IMR-90 (cell line): ENCODE data around the gene GNA14. TPM values are rescaled to one million over a fixed set of nuclear protein-coding genes. Genes with fewer than 3 reads are reported as not detected.

Source experiments
- ATAC-seq: fragments of 200-7000 bp; cut with Tn5 transposase; 2 replicates; pipeline ENCODE4 v1.9.1; 2020; ENCODE audit warnings: low read depth, mild to moderate bottlenecking, moderate library complexity
- BruUV-seq: library from RNA; stranded (reverse); fragments of 400-500 nt; replicated peaks from 2 replicates; lab custom pipeline; 2021; lab: Mats Ljungman, UMichigan
- CTCF ChIA-PET: fragments of 300-600 bp; formaldehyde crosslinking; extraction: SDS; loops from one replicate; lab custom pipeline; 2021; ENCODE audit warnings: antibody characterized with exemption; lab: Yijun Ruan, JAX
- POLR2A ChIA-PET: fragments of 300-600 bp; sonication (Branson Sonifier 250); formaldehyde crosslinking; loops from one replicate; lab custom pipeline; 2022; ENCODE audit warnings: antibody characterized with exemption; ENCODE audit not compliant: unreplicated experiment; lab: Charles Lee
- DNase-seq: peaks from one replicate; pipeline ENCODE4 v3.0.0; 2013
- H2AFZ ChIP-seq: replicated peaks from 2 replicates; pipeline ENCODE3; 2013; ENCODE audit warnings: low read length, mild to moderate bottlenecking; ENCODE audit not compliant: poor library complexity
- H2AK5ac ChIP-seq: 2 replicates; pipeline ENCODE4 v1.6.1; 2013; ENCODE audit warnings: low read depth, low read length, inconsistent platforms
- H2AK9ac ChIP-seq: replicated peaks from 2 replicates; pipeline ENCODE3; 2013; ENCODE audit warnings: mild to moderate bottlenecking, low read depth, low read length, moderate library complexity; ENCODE audit not compliant: poor library complexity
- H2BK120ac ChIP-seq: 2 replicates; pipeline ENCODE4 v1.6.1; 2013; ENCODE audit warnings: low read depth, low read length, inconsistent platforms
- H2BK15ac ChIP-seq: 3 replicates; pipeline ENCODE4 v1.6.1; 2013; ENCODE audit warnings: low read depth, low read length, inconsistent platforms
- H2BK20ac ChIP-seq: 2 replicates; pipeline ENCODE4 v1.6.1; 2013; ENCODE audit warnings: low read depth, mild to moderate bottlenecking, inconsistent platforms, low read length, moderate library complexity
- H2BK5ac ChIP-seq: 2 replicates; pipeline ENCODE4 v1.6.1; 2013; ENCODE audit warnings: mild to moderate bottlenecking, low read depth, low read length, inconsistent platforms; ENCODE audit not compliant: poor library complexity, severe bottlenecking
- H3K14ac ChIP-seq: replicated peaks from 2 replicates; pipeline ENCODE4 v1.6.1; 2013; ENCODE audit warnings: low read depth, low read length, inconsistent platforms
- H3K18ac ChIP-seq: 2 replicates; pipeline ENCODE4 v1.6.1; 2013; ENCODE audit warnings: low read depth, low read length, control low read depth
- H3K23ac ChIP-seq: 2 replicates; pipeline ENCODE4 v1.6.1; 2013; ENCODE audit warnings: low read depth, low read length, inconsistent platforms
- H3K27ac ChIP-seq: 2 replicates; pipeline ENCODE4 v1.5.1; 2013; ENCODE audit warnings: mild to moderate bottlenecking, control low read depth, low read length; ENCODE audit not compliant: insufficient read depth
- H3K27me3 ChIP-seq: 2 replicates; pipeline ENCODE4 v1.6.1; 2013; ENCODE audit warnings: low read length; ENCODE audit not compliant: control insufficient read depth, insufficient read depth
- H3K36me3 ChIP-seq: 2 replicates; pipeline ENCODE4 v1.6.1; 2013; ENCODE audit warnings: low read length, mixed read lengths; ENCODE audit not compliant: control insufficient read depth, insufficient read depth
- H3K4ac ChIP-seq: 2 replicates; pipeline ENCODE4 v1.6.1; 2013; ENCODE audit warnings: low read depth, low read length, inconsistent platforms
- H3K4me1 ChIP-seq: 2 replicates; pipeline ENCODE4 v1.6.1; 2013; ENCODE audit warnings: low read length, mixed read lengths; ENCODE audit not compliant: control insufficient read depth, insufficient read depth
- H3K4me2 ChIP-seq: 2 replicates; pipeline ENCODE4 v1.6.1; 2013; ENCODE audit warnings: low read depth, mild to moderate bottlenecking, control low read depth, low read length, moderate library complexity
- H3K4me3 ChIP-seq: 2 replicates; pipeline ENCODE4 v1.5.1; 2013; ENCODE audit warnings: low read depth, mild to moderate bottlenecking, control low read depth, low read length, moderate library complexity; ENCODE audit not compliant: insufficient read depth
- H3K56ac ChIP-seq: 2 replicates; pipeline ENCODE4 v1.6.1; 2013; ENCODE audit warnings: low read length, inconsistent platforms; ENCODE audit not compliant: insufficient read depth; ENCODE audit errors: extremely low read depth
- H3K79me1 ChIP-seq, 2 experiments: 2 replicates each; pipeline ENCODE4 v1.6.1; 2013; ENCODE audit warnings: low read length in 2 of 2, inconsistent platforms in 1 of 2, low read depth in 1 of 2
- H3K9ac ChIP-seq: 2 replicates; pipeline ENCODE4 v1.6.1; 2013; ENCODE audit warnings: low read depth, low read length, control low read depth
- H3K9me1 ChIP-seq: 2 replicates; pipeline ENCODE4 v1.6.1; 2013; ENCODE audit warnings: low read length, inconsistent platforms; ENCODE audit not compliant: insufficient read depth
- H3K9me3 ChIP-seq: 2 replicates; pipeline ENCODE4 v1.6.1; 2013; ENCODE audit warnings: low read length; ENCODE audit not compliant: control insufficient read depth, insufficient read depth
- H4K20me1 ChIP-seq: 2 replicates; pipeline ENCODE4 v1.6.1; 2013; ENCODE audit warnings: low read length, inconsistent platforms; ENCODE audit not compliant: insufficient read depth
- H4K5ac ChIP-seq: 2 replicates; pipeline ENCODE4 v1.6.1; 2013; ENCODE audit warnings: mild to moderate bottlenecking, low read depth, low read length, control low read depth
- H4K8ac ChIP-seq, 2 experiments: 2 replicates each; pipeline ENCODE4 v1.6.1; 2013; ENCODE audit warnings: low read depth in 2 of 2, low read length in 2 of 2, control low read depth in 1 of 2, inconsistent platforms in 1 of 2
- H4K91ac ChIP-seq: 2 replicates; pipeline ENCODE4 v1.6.1; 2013; ENCODE audit warnings: low read depth, low read length, inconsistent platforms; ENCODE audit not compliant: insufficient read depth
- CEBPB ChIP-seq: IDR thresholded peaks from 2 replicates; pipeline ENCODE4 v1.6.1; 2012; ENCODE audit warnings: low read depth, low read length, improper control_type of control experiment
- CHD1 ChIP-seq: IDR thresholded peaks from 2 replicates; pipeline ENCODE4 v1.6.1; 2012; ENCODE audit warnings: low read depth, low read length, improper control_type of control experiment
- CTCF ChIP-seq: conservative IDR thresholded peaks from 2 replicates; pipeline ENCODE4 v1.5.1; 2012; ENCODE audit warnings: mild to moderate bottlenecking, low read depth, low read length, improper control_type of control experiment
- ELK1 ChIP-seq: fragments of 150-350 bp; IDR thresholded peaks from 2 replicates; pipeline ENCODE4 v1.6.1; 2016; ENCODE audit warnings: low read depth, mild to moderate bottlenecking, low read length, moderate library complexity, borderline replicate concordance
- MAFK ChIP-seq: IDR thresholded peaks from 2 replicates; pipeline ENCODE4 v1.6.1; 2012; ENCODE audit warnings: low read depth, low read length, improper control_type of control experiment
- MAZ ChIP-seq: IDR thresholded peaks from 2 replicates; pipeline ENCODE4 v1.6.1; 2012; ENCODE audit warnings: low read depth, mild to moderate bottlenecking, low read length, improper control_type of control experiment, moderate library complexity, borderline replicate concordance
- MXI1 ChIP-seq: IDR thresholded peaks from 2 replicates; pipeline ENCODE4 v1.6.1; 2012; ENCODE audit warnings: low read depth, mild to moderate bottlenecking, low read length, moderate library complexity, borderline replicate concordance
- NFE2L2 ChIP-seq: fragments of 150-350 bp; IDR thresholded peaks from 2 replicates; pipeline ENCODE4 v1.6.1; 2016; ENCODE audit warnings: low read depth, mild to moderate bottlenecking, low read length
- POLR2A ChIP-seq: IDR thresholded peaks from 2 replicates; pipeline ENCODE4 v1.6.1; 2012; ENCODE audit warnings: mild to moderate bottlenecking, low read depth, low read length
- RCOR1 ChIP-seq: IDR thresholded peaks from 2 replicates; pipeline ENCODE4 v1.6.1; 2012; ENCODE audit warnings: mild to moderate bottlenecking, low read length, improper control_type of control experiment; ENCODE audit not compliant: insufficient replicate concordance
- RFX5 ChIP-seq: IDR thresholded peaks from 2 replicates; pipeline ENCODE4 v1.8.0; 2012; ENCODE audit warnings: low read depth, mild to moderate bottlenecking, low read length, moderate library complexity
- USF2 ChIP-seq: fragments of 150-350 bp; IDR thresholded peaks from 2 replicates; pipeline ENCODE4 v1.6.1; 2017; ENCODE audit warnings: mild to moderate bottlenecking, antibody characterized with exemption, low read length, low read depth
- WGBS, 2 experiments: methylation state at CpG; one replicate each; pipeline versions ENCODE4 v1.1.5 to v1.1.7; 2013; ENCODE audit warnings: missing lambda C conversion rate in 2 of 2; ENCODE audit not compliant: insufficient read length in 1 of 2; ENCODE audit errors: extremely low coverage in 2 of 2; 5-methylcytosine and 5-hydroxymethylcytosine counted together
- dilution Hi-C: fragments of 300-500 bp; cut with HindIII; formaldehyde crosslinking; loops from one replicate; pipeline ENCODE4 v1.14.3; 2018; ENCODE audit warnings: low sequenced_read_pairs; ENCODE audit not compliant: unreplicated experiment
- in situ Hi-C: fragments of 300-500 bp; cut with MboI; formaldehyde crosslinking; loops from 3 replicates; pipeline ENCODE4 v1.14.3; 2019; ENCODE audit warnings: low sequenced_read_pairs, inconsistent platforms, mixed read lengths
- intact Hi-C: fragments of 100-400 bp; cut with micrococcal nuclease; formaldehyde crosslinking; loops from 2 replicates; pipeline ENCODE4 v1.10.0; 2022
- polyA plus RNA-seq, 3 experiments: library from polyadenylated mRNA; depleted of rRNA; stranded (reverse); fragments of >200 nt; gene quantifications; 2 replicates each; pipeline ENCODE4 v1.2.3, GENCODE V29; 2012; ENCODE audit warnings: low replicate concordance in 1 of 3
- total RNA-seq: library from RNA; depleted of rRNA; stranded (reverse); fragments of >200 nt; gene quantifications from 2 replicates; pipeline ENCODE4 v1.2.3, GENCODE V29; 2012

The GNA14 gene
- total and polyA plus RNA-seq, 2 of the 4 experiments (the other 2 are of a cell fraction) = under 0.01 to 0.03 TPM

GRCh38 chr9:77647267-77648233 lies 572 bp downstream of the GNA14 start (continued):
- no peak for TF ChIP-seq RFX5
- TF ChIP-seq MXI1 = no peak

- Histone ChIP-seq H3K56ac (no peak overlapping the region), H3K14ac (no peak overlapping the region), H2BK15ac (no peak overlapping the region), H4K8ac (no peak overlapping the region), H3K4me2 (no peak overlapping the region), H3K4me3 (no peak overlapping the region), H3K9ac (no peak overlapping the region), H2AK5ac (no peak overlapping the region), H4K91ac (no peak overlapping the region), H4K5ac (no peak overlapping the region), H3K18ac (no peak overlapping the region), H3K9me1 (no peaks in the 10 kb centered on the region), H3K23ac (no peak overlapping the region), H2BK5ac (no peak overlapping the region), H3K27me3 (peaks cover 45% of the 10 kb centered on the region), H2AFZ (no peak overlapping the region), H3K27ac (no peak overlapping the region), H2AK9ac (no peak overlapping the region), H3K9me3 (no peaks in the 10 kb centered on the region), H3K4me1 (no peaks in the 10 kb centered on the region), H4K20me1 (no peaks in the 10 kb centered on the region), H2BK20ac (no peak overlapping the region), H3K36me3 (no peaks in the 10 kb centered on the region), H3K79me1 (no peaks in the 10 kb centered on the region), H2BK120ac (no peak overlapping the region), H3K4ac (no peak overlapping the region)
- no CpG with 5 or more reads among the region's 5 CpGs for WGBS, 2 experiments
- BruUV-seq = no TSS peak
- DNase-seq (no peak), ATAC-seq (no peak)
- in situ Hi-C loops (no loop called here), intact Hi-C loops (no loop called here), dilution Hi-C loops (no loop called here)
- CTCF ChIA-PET = no interaction called here
- POLR2A ChIA-PET = no interaction called here
- no peak for TF ChIP-seq ELK1
- TF ChIP-seq CEBPB = no peak
- no peak for TF ChIP-seq CTCF
- TF ChIP-seq CHD1 = no peak
- no peak for TF ChIP-seq RFX5
- no peak for TF ChIP-seq USF2
- TF ChIP-seq NFE2L2 = no peak
- TF ChIP-seq POLR2A = no peak
- TF ChIP-seq RCOR1 = no peak
- TF ChIP-seq MAZ = no peak
- no peak for TF ChIP-seq MAFK
- no peak for TF ChIP-seq MXI1
These were observed 4.3 kb downstream of the GNA14 start for GRCh38 chr9:77643871-77644270.
